ENCODE measurements around the gene SLC9A2. TPM values are rescaled to one million over a fixed set of nuclear protein-coding genes. Genes with fewer than 3 reads are reported as not detected.

Gene SLC9A2
- total and polyA plus RNA-seq, 8 donors: 0.10 to 0.58 (median 0.29) TPM

DNA sequence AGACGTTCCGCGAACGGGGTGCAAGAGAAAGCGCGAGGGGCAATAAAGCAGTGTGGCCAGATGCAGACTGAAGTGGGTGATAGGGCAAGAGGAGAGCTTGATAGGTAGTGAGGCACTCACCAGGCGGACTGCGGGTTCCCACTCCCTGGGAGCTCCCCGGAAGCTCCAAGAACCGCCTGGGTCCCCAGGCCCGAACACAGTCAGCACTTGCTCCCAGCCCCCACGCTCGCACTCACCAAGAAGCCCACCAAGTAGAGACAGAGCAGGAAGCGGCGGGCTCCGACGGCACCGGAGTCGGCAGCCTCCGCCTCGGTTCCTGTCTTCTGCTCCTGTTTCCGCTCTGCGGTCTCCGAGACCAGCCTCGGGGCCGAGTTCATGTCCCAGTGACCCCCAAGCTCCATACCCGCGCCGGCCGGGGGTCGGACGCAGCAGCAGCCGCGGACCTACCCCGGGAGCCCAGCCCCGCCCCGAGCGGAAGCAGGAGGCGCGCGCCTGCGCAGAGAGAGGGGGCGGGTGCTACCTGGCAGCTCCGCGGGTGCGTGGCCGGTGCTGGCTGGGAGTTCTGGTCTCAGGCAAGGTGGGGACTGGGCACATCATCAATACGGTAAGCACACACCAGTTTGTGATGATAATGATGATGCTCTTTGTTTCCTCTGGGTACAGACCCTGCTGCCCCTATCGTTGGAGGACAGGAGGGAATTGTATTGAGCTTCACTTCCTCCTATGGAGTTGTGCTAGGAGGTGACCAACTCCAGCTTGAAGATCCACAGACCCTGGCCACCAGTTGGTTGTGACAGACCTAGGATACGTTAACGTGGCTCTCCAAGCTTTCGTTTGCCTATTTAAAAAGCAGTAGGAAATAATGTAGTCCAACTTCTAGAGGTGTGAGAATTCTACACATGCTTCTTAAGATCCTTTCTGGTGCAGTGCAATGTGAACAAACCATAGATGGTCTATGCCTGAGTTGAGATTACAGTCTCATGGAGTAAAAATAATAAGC lies 117.4 kb downstream of the SLC9A2 start:
- Histone ChIP-seq H3K36me3 (peaks cover 0 to 3% of the 10 kb centered on the region in 2 donors), H3K4me1 (peaks cover 0 to 19% of the 10 kb centered on the region in 2 donors), H3K4me3 (peak overlapping the region; percentile 90 to 91), H3K27ac (peak overlapping the region; percentile 49 to 84), H3K27me3 (no peaks in the 10 kb centered on the region), H3K9me3 (no peaks in the 10 kb centered on the region)
- ATAC-seq (peak; percentile 98), DNase-seq (peak; percentile 77 to 98 (median 86))
- TF ChIP-seq, protein P1, sequence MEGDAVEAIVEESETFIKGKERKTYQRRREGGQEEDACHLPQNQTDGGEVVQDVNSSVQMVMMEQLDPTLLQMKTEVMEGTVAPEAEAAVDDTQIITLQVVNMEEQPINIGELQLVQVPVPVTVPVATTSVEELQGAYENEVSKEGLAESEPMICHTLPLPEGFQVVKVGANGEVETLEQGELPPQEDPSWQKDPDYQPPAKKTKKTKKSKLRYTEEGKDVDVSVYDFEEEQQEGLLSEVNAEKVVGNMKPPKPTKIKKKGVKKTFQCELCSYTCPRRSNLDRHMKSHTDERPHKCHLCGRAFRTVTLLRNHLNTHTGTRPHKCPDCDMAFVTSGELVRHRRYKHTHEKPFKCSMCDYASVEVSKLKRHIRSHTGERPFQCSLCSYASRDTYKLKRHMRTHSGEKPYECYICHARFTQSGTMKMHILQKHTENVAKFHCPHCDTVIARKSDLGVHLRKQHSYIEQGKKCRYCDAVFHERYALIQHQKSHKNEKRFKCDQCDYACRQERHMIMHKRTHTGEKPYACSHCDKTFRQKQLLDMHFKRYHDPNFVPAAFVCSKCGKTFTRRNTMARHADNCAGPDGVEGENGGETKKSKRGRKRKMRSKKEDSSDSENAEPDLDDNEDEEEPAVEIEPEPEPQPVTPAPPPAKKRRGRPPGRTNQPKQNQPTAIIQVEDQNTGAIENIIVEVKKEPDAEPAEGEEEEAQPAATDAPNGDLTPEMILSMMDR (IDR thresholded peaks at IDR 0.05): no peak
- intact Hi-C loops (cut with DNase I): no loop called here

DNA sequence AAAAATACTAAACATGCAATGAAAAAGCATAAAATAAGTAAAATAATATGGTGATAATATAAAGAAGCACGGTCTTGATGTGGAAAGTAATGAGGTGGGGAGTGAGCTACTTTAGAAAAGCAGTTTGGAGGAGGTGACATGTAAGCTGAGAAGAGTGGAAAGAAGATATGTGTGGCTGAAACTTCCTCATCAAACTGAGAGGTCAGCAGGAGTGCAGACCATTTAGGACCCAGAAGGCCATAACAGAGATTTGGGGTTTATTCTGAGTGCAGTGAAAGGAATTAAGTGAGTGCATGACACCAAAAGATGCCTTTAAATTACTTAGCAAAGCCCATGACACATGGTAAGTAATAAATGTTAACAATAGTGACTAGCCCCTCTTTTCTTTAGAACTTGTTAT lies 118.1 kb downstream of the SLC9A2 start:
- intact Hi-C loops (cut with DNase I): no loop called here
- H3K27me3 ChIP-seq: no peaks in the 10 kb centered on the region
- H3K36me3 ChIP-seq: no peaks in the 10 kb centered on the region
- H3K4me1 ChIP-seq: peaks cover 0 to 19% of the 10 kb centered on the region in 2 donors
- no peak for ATAC-seq
- H3K27ac ChIP-seq: no peak overlapping the region
- TF ChIP-seq, protein P1 (IDR thresholded peaks at IDR 0.05): no peak
- H3K4me3 ChIP-seq: peak overlapping the region; percentile 90 to 91
- H3K9me3 ChIP-seq: no peaks in the 10 kb centered on the region
- no peak for DNase-seq

DNA sequence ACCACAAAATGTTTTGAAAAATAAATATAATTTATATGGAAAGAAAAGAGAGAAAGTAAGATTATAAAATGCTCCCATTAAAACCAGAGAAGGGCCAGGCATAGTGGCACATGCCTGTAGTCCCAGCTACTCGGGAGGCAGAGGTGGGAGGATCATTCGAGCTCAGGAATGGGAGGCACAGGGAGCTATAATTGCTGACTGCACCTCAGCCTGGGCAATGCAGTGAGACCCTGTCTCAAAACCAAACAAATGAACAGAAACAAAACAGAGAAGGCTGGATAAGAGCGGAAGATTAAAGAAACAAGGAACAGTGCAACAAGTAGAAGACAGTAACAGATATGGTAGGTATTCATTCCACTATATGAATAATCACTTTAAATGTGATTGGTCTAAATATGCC lies 123.9 kb downstream of the SLC9A2 start:
- no peaks in the 10 kb centered on the region for H3K36me3 ChIP-seq
- H3K27me3 ChIP-seq: no peaks in the 10 kb centered on the region
- ATAC-seq: no peak

DNA sequence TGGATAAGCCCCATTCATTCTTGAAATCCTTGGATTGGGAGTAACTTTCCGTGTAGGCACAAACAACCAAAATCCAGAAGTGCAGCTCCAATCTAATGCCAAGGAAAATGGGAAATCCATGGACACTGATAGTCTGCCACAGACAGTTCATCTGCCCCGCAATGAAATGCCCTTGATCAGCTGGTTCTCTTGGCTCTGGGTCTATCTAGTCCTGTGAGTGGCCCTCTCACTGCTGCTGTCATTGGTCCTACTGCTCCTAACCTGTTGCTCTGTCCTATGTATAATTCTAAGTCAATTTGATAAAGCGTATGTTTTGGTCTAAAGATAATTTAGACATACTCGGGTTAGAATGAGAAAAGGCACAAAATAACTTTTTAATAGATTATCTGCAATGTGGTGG lies 128.8 kb downstream of the SLC9A2 start:
- no peak for DNase-seq
- Histone ChIP-seq H3K9me3 (no peaks in the 10 kb centered on the region), H3K4me3 (no peak overlapping the region), H3K27ac (no peak overlapping the region), H3K4me1 (no peaks in the 10 kb centered on the region), H3K27me3 (no peaks in the 10 kb centered on the region), H3K36me3 (no peaks in the 10 kb centered on the region)
- TF ChIP-seq, protein P1 (IDR thresholded peaks at IDR 0.05): no peak
- ATAC-seq: no peak
- intact Hi-C loops (cut with DNase I): no loop called here

More for the DNA sequence above, 123.9 kb downstream of the SLC9A2 start:
- no peak for DNase-seq
- TF ChIP-seq, protein P1 (IDR thresholded peaks at IDR 0.05): no peak
- Histone ChIP-seq H3K27ac (no peak overlapping the region), H3K4me1 (no peaks in the 10 kb centered on the region), H3K4me3 (no peak overlapping the region), H3K9me3 (no peaks in the 10 kb centered on the region)
- intact Hi-C loops (cut with DNase I): no loop called here

DNA sequence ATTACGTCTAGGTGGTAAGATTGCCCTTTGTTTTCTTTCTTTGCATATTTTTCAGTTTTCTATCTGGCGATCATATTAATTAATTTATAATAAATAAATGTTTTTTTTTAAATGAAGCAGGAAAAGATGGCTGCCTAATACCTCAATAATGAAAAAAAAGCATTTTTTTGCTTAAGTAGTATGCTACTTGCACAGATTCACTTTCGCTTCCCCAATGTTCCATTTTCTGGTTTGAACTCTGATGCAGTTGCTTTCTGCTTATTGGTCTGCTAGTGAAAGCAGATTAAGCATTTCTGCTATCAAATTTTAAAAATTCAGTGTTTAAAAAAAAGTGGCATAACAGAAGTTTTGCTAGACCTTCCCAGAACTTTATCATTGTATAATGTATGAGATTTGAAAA lies 130.6 kb downstream of the SLC9A2 start:
- no peak for ATAC-seq
- Histone ChIP-seq H3K27me3 (no peaks in the 10 kb centered on the region), H3K27ac (no peak overlapping the region), H3K4me1 (no peaks in the 10 kb centered on the region), H3K4me3 (no peak overlapping the region), H3K9me3 (no peaks in the 10 kb centered on the region), H3K36me3 (no peaks in the 10 kb centered on the region)
- TF ChIP-seq, protein P1 (IDR thresholded peaks at IDR 0.05): no peak
- DNase-seq: no peak
- intact Hi-C loops (cut with DNase I): loop anchor here in 1 of 2 donors (5.0 kb wide), 1 partner anchor 52 kb away; no protein-coding TSS in a partner anchor

All from left lung (tissue), 10 donors.